CD14-positive monocyte (primary cell): ENCODE data around the gene AIFM3. TPM values are rescaled to one million over a fixed set of nuclear protein-coding genes. Genes with fewer than 3 reads are reported as not detected.

Experiments
- DNase-seq, 3 donors: peaks; one replicate each; pipeline ENCODE4 v3.0.0-alpha.2; 2011 to 2022
- H2AFZ ChIP-seq: 2 replicates; pipeline ENCODE4 v1.6.0; 2012; ENCODE audit warnings: mild to moderate bottlenecking, low read depth, low read length, inconsistent platforms; ENCODE audit not compliant: insufficient read depth, poor library complexity, severe bottlenecking
- H3K27ac ChIP-seq, 2 donors: 1 replicate in 1 of 2; 2 replicates in 1 of 2; pipeline ENCODE4 v1.5.1; 2012 to 2013; ENCODE audit warnings: low read length in 2 of 2, control low read depth in 1 of 2, inconsistent platforms in 1 of 2, low read depth in 1 of 2, mild to moderate bottlenecking in 1 of 2
- H3K27me3 ChIP-seq, 2 donors: one replicate each; pipeline versions ENCODE4 v1.6.0 to v1.6.1; 2011 to 2013; ENCODE audit warnings: low read length in 2 of 2; ENCODE audit not compliant: control insufficient read depth in 2 of 2, insufficient read depth in 2 of 2
- H3K36me3 ChIP-seq, 2 donors: replicated peaks in 1 of 2; 1 replicate in 1 of 2; 2 replicates in 1 of 2; pipeline versions ENCODE4 v1.5.1 to v1.6.1; 2012 to 2013; ENCODE audit warnings: low read length in 2 of 2, control low read depth in 1 of 2, inconsistent platforms in 1 of 2, mild to moderate bottlenecking in 1 of 2; ENCODE audit not compliant: insufficient read depth in 2 of 2, control insufficient read depth in 1 of 2
- H3K4me1 ChIP-seq, 2 donors: 1 replicate in 1 of 2; 2 replicates in 1 of 2; pipeline versions ENCODE4 v1.5.1 to v1.6.1; 2012 to 2013; ENCODE audit warnings: low read length in 2 of 2, control low read depth in 1 of 2, inconsistent platforms in 1 of 2, mild to moderate bottlenecking in 1 of 2, moderate library complexity in 1 of 2; ENCODE audit not compliant: insufficient read depth in 2 of 2, control insufficient read depth in 1 of 2
- H3K4me2 ChIP-seq: replicated peaks from 2 replicates; pipeline ENCODE3; 2012; ENCODE audit warnings: low read length, moderate library complexity, mild to moderate bottlenecking; ENCODE audit not compliant: poor library complexity, severe bottlenecking; ENCODE audit errors: extremely low read depth
- H3K4me3 ChIP-seq, 3 experiments: fragments of 200-600 bp in 1 of 3; sonication (generic) in 1 of 3; replicated peaks in 1 of 3; 1 replicate in 2 of 3; 2 replicates in 1 of 3; pipeline ENCODE4 v1.5.1; 2011 to 2013; ENCODE audit warnings: low read length in 3 of 3, mild to moderate bottlenecking in 3 of 3, control low read depth in 2 of 3, low read depth in 2 of 3, inconsistent platforms in 1 of 3, moderate library complexity in 1 of 3
- H3K79me2 ChIP-seq: 2 replicates; pipeline ENCODE4 v1.6.0; 2012; ENCODE audit warnings: mild to moderate bottlenecking, control low read depth, inconsistent platforms, low read length, moderate library complexity; ENCODE audit not compliant: insufficient read depth
- H3K9ac ChIP-seq: 2 replicates; pipeline ENCODE4 v1.6.0; 2017; ENCODE audit warnings: low read length, mild to moderate bottlenecking; ENCODE audit not compliant: insufficient read depth, poor library complexity, severe bottlenecking
- H3K9me3 ChIP-seq, 2 donors: replicated peaks in 1 of 2; 1 replicate in 1 of 2; 2 replicates in 1 of 2; pipeline versions ENCODE4 v1.5.1 to v1.6.1; 2012 to 2013; ENCODE audit warnings: low read length in 2 of 2, control low read depth in 1 of 2; ENCODE audit not compliant: control insufficient read depth in 1 of 2, insufficient read depth in 1 of 2
- H4K20me1 ChIP-seq: 2 replicates; pipeline ENCODE4 v1.6.0; 2012; ENCODE audit warnings: mild to moderate bottlenecking, low read length, control low read depth, moderate library complexity; ENCODE audit not compliant: insufficient read depth
- H3K27ac Mint-ChIP-seq, 7 donors: one replicate each; pipeline ENCODE4 v1.8.0; 2020; ENCODE audit warnings: mild to moderate bottlenecking in 7 of 7, mixed read lengths in 7 of 7, moderate library complexity in 6 of 7, inconsistent platforms in 2 of 7
- H3K27me3 Mint-ChIP-seq, 3 donors: one replicate each; pipeline ENCODE4 v1.8.0; 2021 to 2022; ENCODE audit warnings: low read depth in 3 of 3, mild to moderate bottlenecking in 3 of 3, mixed read lengths in 3 of 3, moderate library complexity in 3 of 3, inconsistent platforms in 1 of 3
- H3K36me3 Mint-ChIP-seq, 2 donors: one replicate each; pipeline ENCODE4 v1.8.0; 2020; ENCODE audit warnings: mixed read lengths in 2 of 2, inconsistent platforms in 1 of 2, mild to moderate bottlenecking in 1 of 2
- H3K4me1 Mint-ChIP-seq: one replicate; pipeline ENCODE4 v1.8.0; 2020; ENCODE audit warnings: mild to moderate bottlenecking, mixed read lengths
- H3K4me3 Mint-ChIP-seq, 2 donors: one replicate each; pipeline ENCODE4 v1.8.0; 2020; ENCODE audit warnings: mild to moderate bottlenecking in 2 of 2, mixed read lengths in 2 of 2, moderate library complexity in 1 of 2
- H3K9me3 Mint-ChIP-seq, 7 donors: one replicate each; pipeline ENCODE4 v1.8.0; 2020 to 2022; ENCODE audit warnings: mixed read lengths in 7 of 7, mild to moderate bottlenecking in 6 of 7, moderate library complexity in 6 of 7, inconsistent platforms in 2 of 7
- CTCF ChIP-seq: fragments of 200-600 bp; IDR thresholded peaks from one replicate; pipeline ENCODE4 v1.8.0; 2022; ENCODE audit warnings: antibody characterized with exemption, mild to moderate bottlenecking
- WGBS: methylation state at CpG from one replicate; pipeline ENCODE4 v1.1.5; 2013; ENCODE audit warnings: missing lambda C conversion rate; ENCODE audit not compliant: insufficient coverage; 5-methylcytosine and 5-hydroxymethylcytosine counted together
- intact Hi-C, 2 donors: fragments of 100-400 bp; cut with micrococcal nuclease; formaldehyde crosslinking; loops; one replicate each; pipeline versions ENCODE4 v1.15.0 to v1.15.1; 2023
- polyA plus RNA-seq, 3 donors: library from polyadenylated mRNA; depleted of rRNA in 1 of 3; unstranded in 2 of 3; stranded (reverse) in 1 of 3; fragments of 300-500 nt in 2 of 3; fragments of >200 nt in 1 of 3; fragmentation: Illumina TruSeq in 2 of 3; gene quantifications; 1 replicate in 2 of 3; 2 replicates in 1 of 3; pipeline ENCODE4 v1.2.3, GENCODE V29; 2012 to 2021

Gene AIFM3
- polyA plus RNA-seq, 3 donors = 2.1 to 40.9 (median 2.3) TPM

- H3K4me3 ChIP-seq = no peak overlapping the region
- peaks cover 41 to 50% of the 10 kb centered on the region in 2 donors for H3K4me1 ChIP-seq
- Mint-ChIP-seq H3K9me3 (peaks cover 10 to 19% (median 14%) of the 10 kb centered on the region in 7 donors), H3K36me3 (peaks cover 14 to 15% of the 10 kb centered on the region in 2 donors), H3K27me3 (peaks cover 8 to 11% (median 10%) of the 10 kb centered on the region in 3 donors), H3K27ac (no peak overlapping the region), H3K4me1 (peaks cover 41% of the 10 kb centered on the region), H3K4me3 (no peak overlapping the region)
- TF ChIP-seq CTCF = no peak
- no peak overlapping the region for H3K9ac ChIP-seq
- peaks cover 9 to 10% of the 10 kb centered on the region in 2 donors for H3K9me3 ChIP-seq
- intact Hi-C loops = no loop called here
- peaks cover 0 to 3% of the 10 kb centered on the region in 2 donors for H3K27me3 ChIP-seq
- H3K27ac ChIP-seq = no peak overlapping the region
- WGBS = 95% methylated on average over 14 of the region's 24 CpGs
- no peak overlapping the region for H3K4me2 ChIP-seq
- no peak overlapping the region for H2AFZ ChIP-seq
- H4K20me1 ChIP-seq = no peaks in the 10 kb centered on the region
- DNase-seq = no peak
- H3K79me2 ChIP-seq = peaks cover 2% of the 10 kb centered on the region
- no peaks in the 10 kb centered on the region for H3K36me3 ChIP-seq
Observed at GRCh38 chr22:20976291-20976877, 9.3 kb downstream of the AIFM3 start.

- Histone ChIP-seq H2AFZ (no peak overlapping the region), H3K27ac (no peak overlapping the region), H3K79me2 (peaks cover 3% of the 10 kb centered on the region), H3K36me3 (no peaks in the 10 kb centered on the region), H3K27me3 (peaks cover 0 to 3% of the 10 kb centered on the region in 2 donors), H3K9ac (no peak overlapping the region), H3K4me1 (peaks cover 38 to 48% of the 10 kb centered on the region in 2 donors), H3K4me2 (no peak overlapping the region), H3K4me3 (no peak overlapping the region), H3K9me3 (peaks cover 9 to 10% of the 10 kb centered on the region in 2 donors), H4K20me1 (no peaks in the 10 kb centered on the region)
- WGBS = 90% methylated on average over 6 of the region's 11 CpGs
- no peak overlapping the region for H3K4me3 Mint-ChIP-seq
- H3K27ac Mint-ChIP-seq = no peak overlapping the region
- peaks cover 37% of the 10 kb centered on the region for H3K4me1 Mint-ChIP-seq
- H3K9me3 Mint-ChIP-seq = peaks cover 10 to 19% (median 14%) of the 10 kb centered on the region in 7 donors
- DNase-seq = no peak
- peaks cover 14 to 15% of the 10 kb centered on the region in 2 donors for H3K36me3 Mint-ChIP-seq
- TF ChIP-seq CTCF = no peak
- H3K27me3 Mint-ChIP-seq = peaks cover 8 to 11% (median 10%) of the 10 kb centered on the region in 3 donors
- intact Hi-C loops = no loop called here
Observed at GRCh38 chr22:20977019-20977418, 10.0 kb downstream of the AIFM3 start.
